Ovary (tissue), 3 donors: ENCODE data around the gene CCDC154.

ENCODE experiments used
- POLR2A ChIP-seq: fragments of 450-650 bp; IDR thresholded peaks from one replicate; pipeline ENCODE4 v1.6.1; 2017; ENCODE audit warnings: antibody characterized with exemption, mild to moderate bottlenecking, moderate library complexity
- TF ChIP-seq, protein P1 (sequence below), 3 donors: fragments of 450-650 bp in 2 of 3; fragments of 200-600 bp in 1 of 3; IDR thresholded peaks; one replicate each; pipeline versions ENCODE4 v1.5.1 to v1.8.0; 2016 to 2022; ENCODE audit warnings: antibody characterized with exemption in 3 of 3, mild to moderate bottlenecking in 1 of 3
- donor health status: DM: no; HTN: no; CAD: no.

DNA sequence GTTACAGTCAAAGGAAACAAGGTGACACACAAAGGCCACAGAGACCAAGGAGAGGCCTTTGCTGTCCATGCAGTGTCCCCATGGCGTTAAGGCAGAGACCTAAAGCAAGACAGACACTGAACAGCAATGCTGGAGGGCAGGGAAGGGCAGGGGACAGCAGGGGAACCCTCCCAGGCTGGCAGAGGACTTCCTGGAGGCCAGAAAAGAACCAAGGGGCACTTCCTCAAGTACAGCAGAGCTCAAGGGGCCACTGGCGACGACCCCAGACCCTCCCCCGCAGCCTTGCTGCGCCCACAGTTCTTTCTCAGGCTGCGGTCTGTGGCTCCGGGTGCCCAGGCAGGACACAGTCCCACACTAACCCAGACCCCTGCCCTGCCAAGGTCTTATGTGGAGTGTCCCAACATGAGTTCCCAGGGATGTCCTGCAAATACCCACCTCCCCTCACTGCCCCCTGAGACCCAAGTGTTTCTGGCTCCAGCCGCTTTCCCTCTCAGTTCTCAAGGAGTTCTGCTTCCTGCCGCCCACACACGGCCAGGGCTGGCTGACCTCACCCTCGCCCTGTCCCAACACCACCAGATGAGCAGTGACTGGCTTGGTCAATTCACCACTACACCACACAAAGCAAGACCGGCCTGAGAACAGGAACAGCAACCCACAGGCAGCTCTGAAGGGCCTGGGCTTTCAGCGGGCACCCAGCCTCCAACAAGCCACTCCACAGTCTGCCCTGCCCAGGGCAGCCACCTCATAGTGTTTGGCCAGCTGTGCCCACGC, 26.3 kb upstream of the CCDC154 start:
- TF ChIP-seq, protein P1, sequence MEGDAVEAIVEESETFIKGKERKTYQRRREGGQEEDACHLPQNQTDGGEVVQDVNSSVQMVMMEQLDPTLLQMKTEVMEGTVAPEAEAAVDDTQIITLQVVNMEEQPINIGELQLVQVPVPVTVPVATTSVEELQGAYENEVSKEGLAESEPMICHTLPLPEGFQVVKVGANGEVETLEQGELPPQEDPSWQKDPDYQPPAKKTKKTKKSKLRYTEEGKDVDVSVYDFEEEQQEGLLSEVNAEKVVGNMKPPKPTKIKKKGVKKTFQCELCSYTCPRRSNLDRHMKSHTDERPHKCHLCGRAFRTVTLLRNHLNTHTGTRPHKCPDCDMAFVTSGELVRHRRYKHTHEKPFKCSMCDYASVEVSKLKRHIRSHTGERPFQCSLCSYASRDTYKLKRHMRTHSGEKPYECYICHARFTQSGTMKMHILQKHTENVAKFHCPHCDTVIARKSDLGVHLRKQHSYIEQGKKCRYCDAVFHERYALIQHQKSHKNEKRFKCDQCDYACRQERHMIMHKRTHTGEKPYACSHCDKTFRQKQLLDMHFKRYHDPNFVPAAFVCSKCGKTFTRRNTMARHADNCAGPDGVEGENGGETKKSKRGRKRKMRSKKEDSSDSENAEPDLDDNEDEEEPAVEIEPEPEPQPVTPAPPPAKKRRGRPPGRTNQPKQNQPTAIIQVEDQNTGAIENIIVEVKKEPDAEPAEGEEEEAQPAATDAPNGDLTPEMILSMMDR (IDR thresholded peaks at IDR 0.05) = no peak
- TF ChIP-seq POLR2A = no peak
